GM18499 (cell line): ENCODE measurements around the gene RGP1.

Source experiments
- ATAC-seq: cut with Tn5 transposase; IDR thresholded peaks from one replicate; pipeline ENCODE4 v1.9.1; 2021; ENCODE audit warnings: moderate number of reproducible peaks; ENCODE audit not compliant: insufficient read depth, unreplicated experiment

Gene RGP1, protein sequence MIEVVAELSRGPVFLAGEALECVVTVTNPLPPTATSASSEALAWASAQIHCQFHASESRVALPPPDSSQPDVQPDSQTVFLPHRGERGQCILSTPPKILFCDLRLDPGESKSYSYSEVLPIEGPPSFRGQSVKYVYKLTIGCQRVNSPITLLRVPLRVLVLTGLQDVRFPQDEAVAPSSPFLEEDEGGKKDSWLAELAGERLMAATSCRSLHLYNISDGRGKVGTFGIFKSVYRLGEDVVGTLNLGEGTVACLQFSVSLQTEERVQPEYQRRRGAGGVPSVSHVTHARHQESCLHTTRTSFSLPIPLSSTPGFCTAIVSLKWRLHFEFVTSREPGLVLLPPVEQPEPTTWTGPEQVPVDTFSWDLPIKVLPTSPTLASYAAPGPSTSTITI

DNA sequence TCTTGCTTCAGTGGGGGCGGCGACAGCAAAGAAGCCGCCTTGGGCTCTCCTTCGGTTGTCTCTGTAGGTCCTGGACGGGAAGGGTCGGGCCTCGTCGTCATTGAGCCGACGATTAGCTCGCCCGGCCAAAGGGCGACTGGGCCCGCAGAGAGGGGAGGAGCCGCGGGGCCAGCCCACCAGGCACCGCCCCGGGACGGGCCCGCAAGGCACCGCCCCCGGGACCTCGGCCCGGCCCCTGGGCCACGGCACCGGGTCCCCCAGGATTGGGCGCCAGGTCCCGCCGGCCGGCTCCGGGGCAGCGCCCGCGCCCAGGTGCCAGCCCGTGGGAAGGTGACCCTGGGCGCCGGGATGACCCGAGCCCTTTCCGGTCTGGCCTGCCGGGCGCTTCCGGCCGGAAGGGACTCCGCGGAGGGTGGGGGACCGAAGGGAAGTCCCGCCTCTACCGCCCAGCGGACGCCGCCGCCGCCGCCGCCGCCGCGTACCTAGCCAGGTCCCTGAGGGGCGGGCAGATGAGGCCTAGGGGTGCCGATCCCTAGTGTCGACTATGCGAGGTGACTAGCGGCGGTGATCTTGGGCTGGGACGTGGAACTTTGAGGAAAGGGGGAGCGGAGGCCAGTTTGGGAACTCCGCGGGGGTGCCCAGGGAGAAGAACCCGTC, at the start of gene RGP1, which contains the start of gene GBA2:
RGP1 (plus strand) TSS at position 430 of the 657 bp plus-strand sequence. CDS start 469 bp downstream, outside the sequence.
GBA2 (minus strand) TSS at position 371 of the 657 bp plus-strand sequence. CDS start 524 bp downstream, outside the sequence.
- no peak for ATAC-seq

DNA sequence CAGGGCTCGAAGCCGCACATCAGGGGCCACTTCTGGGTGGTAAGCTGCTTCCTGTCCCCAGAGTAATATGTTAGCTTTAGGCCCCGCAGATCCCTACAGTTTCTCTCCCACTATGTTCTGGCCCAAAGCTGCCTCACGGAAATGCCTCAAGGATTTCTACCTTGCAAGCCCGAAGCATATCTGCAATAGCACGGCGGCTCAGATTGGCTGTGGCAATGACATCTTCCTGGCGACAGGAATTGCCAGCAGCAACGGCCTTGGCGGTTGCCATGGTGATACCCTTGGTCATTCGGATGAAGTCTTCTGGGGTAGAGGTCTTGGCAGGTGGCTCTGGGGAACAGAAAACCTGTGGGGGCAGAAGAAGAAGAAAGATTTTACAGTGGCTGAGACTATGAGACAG, 49.1 kb upstream of the RGP1 start:
- no peak for ATAC-seq

DNA sequence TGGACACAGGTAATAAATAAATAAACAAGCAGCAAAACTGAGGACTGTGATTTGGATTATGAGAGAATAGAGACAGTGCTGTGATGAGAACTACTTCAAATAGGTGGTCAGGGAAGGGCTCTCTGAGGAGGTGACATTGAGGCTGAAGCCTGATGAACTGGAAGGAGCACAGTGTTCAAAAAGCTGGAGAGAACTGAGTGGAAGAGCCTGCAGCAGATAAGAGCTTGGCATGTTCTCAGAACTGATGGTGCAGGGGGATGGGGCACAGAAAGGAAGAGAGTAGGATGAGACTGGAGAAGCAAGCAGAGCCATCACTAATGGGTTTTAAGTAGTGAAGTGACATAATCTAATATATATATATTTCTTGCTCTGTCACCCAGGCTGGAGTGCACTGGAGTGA, 48.1 kb upstream of the RGP1 start:
- ATAC-seq, result no peak

DNA sequence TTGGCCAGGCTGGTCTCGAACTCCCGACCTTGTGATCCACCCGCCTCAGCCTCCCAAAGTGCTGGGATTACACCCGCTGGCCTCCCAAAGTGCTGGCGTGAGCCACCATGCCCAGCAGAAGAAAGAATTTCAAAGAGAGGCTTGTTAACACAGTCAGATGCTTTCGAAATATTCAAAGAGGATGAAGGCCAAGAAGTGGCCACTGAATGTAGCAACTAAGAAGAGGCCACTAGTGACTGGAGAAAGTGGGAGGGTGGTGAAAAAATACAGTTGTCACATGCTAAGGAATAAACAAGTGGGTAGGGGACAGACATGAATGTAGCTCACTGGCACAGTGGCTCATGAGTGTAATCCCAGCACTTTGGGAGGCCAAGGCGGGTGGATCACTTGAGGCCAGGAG, 46.4 kb upstream of the RGP1 start:
- no peak for ATAC-seq

DNA sequence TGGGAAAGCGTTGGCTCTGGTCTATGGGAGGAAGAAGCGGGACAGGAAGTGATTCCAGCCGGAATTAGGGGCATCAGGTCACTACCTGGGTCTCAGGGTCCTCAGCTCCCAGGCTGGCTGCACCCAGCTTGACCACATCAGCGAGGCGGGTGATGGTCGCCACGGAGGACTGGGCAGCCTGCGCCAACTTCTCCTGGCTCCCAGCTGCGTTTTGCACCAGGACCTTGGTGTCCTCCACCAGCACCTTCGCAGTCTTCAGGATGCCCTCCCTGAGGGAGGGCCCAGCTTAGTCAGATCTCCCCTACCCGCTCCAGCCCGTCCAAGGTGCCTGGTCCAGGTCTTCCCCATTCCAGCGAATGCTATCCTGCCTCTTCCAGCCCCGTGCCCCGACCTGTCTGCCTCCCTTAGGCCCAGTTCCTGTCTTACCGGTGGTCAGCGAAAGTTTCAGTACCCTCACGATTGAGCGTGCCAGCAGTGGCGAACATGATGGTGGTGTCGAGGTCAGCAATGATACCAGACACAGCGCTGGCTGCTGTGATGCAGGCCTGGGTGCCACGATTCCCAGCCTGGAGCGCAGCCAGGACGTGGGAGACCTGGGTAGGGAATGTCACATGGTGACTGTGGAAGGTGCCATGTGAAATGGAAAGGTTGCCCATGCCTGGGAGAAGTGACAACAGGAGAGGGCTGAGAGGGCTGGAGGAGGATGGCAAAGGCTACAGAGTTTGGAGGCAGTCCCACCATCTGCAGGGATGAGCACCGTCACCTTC, 45.0 kb upstream of the RGP1 start:
- ATAC-seq, result no peak

DNA sequence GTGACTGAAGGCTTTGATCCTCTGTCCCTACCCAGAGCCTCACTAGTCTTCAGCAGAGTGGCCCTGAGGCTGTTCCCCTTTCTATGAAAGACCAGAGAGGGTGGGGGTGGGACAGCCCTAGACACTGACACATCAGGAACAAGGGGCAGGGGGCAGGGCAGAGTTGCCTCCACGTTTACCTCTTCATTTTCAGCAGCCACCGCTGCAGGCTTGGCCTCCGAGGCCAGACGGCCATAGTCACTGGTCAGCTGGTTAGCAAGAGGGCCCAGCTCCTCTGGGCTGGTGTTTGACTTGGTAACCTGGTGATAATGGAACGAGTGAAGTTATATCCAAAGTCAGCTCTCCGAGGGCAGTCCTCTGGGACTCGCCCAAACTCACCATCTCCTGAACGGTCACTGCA, 43.7 kb upstream of the RGP1 start:
- no peak for ATAC-seq

DNA sequence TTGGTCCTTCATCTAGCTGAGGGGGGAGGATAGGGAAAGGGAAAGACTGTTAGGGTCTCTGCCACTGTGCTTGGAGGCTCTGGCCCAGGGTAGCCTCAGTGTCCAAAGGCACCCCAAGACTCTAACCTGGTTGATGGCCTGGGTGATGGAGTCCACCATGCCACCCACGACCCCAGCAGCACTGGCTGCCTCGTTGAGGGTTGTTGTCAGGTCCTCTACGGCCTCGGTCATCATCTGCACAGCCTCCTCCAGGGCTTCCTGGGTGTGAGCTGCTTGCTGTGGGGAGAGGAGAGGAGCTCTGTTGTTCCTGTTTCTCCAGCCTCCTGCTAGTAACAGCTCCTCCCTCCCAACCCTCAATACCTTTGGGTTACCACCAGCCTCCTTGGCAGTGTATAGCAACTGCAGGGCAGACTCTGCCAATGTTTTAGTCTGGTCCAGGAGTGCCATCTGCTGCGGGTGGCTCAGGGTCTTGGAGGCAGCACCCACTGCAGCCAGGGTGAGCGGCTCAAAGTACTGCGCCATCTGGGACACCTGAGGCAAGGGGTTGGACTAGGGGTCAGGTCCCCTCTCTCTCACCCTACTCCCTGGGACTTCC, 43.2 kb upstream of the RGP1 start:
- no peak for ATAC-seq

DNA sequence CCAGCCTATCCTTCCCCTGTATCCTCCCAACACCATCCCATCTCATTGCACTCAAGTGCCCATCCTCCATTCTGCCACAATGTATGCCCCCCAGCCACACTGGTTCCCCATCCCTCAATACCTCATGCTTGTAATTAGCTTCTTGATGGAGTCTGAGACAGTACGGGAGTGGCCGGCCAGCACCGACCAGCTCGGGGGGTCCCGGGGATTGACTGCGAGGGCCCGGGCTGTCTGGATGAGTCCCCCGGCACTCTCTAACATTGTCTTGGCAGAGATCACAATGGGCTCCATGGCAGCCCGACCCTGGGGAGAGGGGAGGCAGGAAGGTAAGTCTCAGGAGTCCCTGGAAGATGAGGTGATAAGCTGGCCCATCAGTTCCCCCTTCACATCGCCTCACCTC, 42.1 kb upstream of the RGP1 start:
- ATAC-seq, result no peak

DNA sequence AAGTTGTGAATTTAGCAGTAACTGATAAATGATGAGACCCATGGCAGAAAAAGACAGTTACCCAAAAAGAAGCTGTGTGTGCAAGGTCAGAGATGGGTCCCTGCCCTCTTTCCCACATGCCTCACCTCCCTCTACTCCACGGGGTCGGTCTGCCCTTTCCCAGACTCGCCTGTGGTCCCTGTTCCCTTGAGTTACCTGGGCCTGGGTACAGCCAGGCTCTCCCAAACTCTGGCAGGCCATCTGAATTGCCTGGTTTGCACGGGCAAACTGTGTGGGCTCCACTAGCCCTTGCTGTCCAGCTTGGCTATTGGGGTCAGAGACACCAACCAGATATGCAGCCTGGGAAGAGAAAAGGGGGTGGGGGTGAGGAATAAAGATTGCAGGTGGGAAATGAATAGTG, 40.9 kb upstream of the RGP1 start:
- no peak for ATAC-seq

DNA sequence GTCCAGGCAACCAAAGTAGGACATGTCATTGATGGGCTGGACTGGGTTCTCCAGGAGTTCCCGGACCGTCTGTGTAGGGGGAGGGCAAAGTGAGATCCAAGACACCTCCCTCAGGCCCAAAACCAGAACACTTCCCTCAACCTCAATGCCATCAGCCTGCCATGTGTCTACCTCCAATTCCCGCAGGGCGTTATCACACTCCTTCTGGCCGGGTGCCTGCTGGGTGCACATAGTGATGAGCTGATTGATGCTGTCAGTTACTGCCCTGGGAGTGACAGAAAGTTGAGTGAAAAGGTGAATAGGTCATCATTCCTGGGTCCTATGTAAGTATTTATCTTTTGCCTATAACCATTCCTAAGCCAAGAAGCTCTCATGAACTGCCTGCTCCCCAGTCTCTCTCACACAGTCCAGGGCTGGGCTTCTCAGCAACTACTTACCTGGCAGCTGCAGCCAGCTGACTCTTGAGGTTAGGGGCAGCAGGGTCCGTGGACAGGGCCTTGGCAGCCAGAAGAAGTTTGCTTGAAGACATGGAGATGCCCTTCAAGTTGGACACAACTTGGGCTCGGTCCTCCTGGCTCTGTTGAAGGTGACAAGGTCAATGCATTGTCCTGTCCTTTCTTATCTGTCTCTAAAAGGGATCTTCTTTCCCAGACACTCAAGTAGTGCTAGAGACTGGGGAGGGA, 38.1 kb upstream of the RGP1 start:
- ATAC-seq, result no peak

DNA sequence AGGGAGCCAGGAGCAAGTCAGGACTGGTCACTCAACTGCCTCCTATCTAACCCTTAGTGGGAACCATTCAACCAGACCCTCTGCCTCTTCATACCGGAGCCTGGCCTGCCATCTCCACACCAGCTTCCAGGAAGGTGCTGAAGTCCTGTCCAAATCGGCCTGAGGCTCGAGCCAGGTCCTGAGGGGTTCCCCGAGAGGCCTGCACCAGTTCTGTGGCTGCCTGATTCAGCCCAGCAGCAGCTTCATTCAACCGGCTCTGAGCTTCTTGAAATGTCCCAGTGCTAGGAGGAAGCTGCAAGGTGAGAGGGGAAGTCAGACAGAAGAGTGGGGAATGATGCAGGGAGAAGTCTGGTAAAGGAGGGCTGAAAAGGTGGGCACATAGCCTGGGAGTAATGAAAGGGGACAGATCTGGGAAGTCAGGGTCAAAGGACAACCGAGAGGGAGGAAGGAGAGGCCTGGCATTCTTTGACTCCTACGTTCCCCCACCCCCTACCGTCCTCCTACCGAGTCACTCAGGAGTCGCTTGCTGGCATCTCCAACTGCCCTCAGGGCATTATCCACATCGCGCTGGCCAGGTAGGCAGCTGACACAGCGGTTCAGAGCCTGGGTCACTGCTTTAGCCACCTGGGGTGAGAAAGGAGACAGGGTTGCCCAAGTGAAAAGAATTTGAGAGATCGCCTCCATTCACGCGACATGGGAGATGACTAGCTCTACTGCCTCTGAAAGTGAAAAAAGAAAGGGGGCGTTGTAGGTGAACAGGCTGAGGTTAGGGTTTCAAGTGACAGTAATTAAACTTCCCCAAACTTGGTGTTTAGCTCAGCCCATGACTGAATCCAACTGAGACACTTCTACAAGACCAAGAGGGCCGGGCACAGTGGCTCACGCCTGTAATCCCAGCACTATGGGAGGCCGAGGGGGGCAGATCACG, 37.3 kb upstream of the RGP1 start:
- ATAC-seq, result no peak

DNA sequence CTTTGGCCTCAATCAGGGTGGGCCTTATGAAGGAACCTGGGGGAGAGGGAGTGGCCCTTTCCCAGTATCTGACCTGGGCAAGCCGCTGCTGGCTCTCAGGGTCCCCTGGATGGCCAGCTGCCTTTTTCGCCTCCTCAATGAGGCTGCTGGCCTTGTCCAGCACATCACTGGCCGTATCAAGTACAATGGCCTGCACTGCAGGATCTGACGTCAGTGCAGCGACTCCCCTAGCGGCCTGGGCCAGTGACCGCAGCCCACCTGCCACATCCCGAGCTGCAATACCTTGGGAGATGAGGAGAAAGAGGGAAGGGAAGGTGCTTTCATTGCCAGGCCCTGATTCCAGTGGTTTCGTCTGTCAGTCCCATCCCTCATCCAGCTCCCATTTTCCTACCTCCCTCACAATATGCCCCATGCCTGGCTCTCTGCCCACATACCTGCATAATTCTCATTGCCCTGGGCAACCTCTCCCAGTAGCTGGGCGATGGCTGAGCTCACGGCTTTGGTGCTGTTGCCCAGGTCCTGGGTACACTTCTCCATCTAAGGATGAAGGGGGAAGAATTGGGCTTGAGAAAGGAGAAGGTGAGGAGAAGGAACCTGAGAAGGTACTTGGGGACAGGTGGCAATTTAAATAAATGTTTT, 36.2 kb upstream of the RGP1 start:
- no peak for ATAC-seq

DNA sequence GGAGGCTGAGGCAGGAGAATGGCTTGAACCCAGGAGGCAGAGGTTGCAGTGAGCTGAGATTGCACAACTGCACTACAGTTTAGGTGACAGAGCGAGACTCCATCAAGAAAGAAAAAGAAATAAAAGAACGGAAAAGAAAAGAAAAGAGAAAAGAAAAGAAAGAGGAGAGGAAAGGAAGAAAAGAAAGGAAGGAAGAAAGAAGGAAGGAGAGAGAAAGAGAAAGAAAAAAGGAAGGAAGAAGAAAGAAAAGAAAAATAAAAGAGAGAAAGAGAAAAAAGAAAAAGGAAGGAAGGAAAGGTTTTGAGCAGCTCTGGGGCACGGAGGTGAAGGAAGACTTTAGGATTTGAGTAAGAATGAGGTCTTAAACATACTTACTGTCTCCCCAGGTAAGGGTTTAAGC, 35.5 kb upstream of the RGP1 start:
- no peak for ATAC-seq

DNA sequence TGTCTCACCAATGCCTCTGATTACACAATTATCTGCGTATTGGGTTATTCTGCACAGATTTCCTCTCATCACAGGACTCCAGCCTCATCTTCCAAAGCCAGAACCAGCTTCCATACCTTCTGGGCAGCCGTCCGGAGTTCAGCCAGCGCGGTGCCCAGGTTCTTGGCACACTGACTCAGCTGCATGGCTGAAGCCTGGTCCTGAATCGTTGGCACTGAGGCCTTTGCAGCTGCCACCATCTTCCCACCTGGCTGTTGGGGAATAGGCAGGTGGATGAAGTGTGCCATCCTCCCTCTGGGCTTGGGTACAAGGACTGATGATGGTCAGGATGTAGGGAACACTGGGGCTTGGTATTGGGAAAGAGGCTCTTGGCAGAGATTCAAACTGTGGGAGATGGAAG, 35.0 kb upstream of the RGP1 start:
- no peak for ATAC-seq

DNA sequence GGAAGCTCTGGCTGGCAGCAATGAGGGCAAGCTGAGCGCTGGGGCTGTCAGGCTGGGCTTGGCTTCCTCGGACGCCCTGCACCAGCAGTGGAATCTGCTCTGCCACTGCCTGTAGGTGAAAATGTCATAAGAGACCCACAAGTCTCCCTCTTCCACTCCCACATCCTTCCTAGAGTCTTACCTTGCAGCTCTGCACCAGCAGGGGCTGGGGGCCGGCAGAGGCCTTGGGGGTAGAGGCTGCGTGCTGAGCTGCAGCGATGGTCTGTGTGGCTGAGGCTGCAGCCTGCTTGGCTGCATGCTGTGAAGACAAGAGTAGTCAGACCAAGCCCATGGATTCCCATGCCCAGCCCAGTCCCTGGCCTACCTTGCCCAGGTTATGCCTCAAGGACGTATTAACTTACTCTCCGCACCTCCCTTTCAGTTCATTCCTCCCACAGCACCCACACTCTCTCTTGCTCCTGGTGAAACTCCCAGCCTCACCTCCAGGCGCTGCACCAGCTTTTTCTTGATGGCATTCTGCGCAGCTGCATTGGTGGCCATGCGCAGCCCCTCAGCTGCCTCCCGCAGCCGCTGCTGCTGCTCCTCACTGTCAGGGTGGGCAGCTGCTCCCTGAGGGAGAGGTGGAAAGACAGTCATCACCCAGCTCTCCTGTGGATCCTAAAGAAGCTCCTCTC, 34.4 kb upstream of the RGP1 start:
- no peak for ATAC-seq

DNA sequence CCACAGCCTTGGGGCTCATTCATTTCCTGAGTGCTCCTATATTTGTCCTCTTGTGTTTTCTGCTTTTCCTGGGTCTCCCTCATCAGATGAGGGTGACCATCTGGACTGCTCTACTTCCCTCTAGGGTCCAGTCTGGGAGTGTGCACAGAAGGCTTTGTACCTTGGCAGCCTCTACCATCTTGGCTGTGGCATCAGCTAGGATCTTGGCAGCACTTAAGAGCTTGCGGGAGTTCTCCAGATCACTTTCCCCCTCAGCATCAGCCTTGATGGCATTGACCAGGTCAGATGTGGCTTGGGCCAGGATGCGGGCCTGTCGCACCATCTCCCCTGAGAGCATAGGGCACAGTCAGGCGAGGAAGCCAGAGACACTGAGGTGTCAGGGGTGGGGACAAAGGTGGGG, 32.9 kb upstream of the RGP1 start:
- ATAC-seq, result no peak

DNA sequence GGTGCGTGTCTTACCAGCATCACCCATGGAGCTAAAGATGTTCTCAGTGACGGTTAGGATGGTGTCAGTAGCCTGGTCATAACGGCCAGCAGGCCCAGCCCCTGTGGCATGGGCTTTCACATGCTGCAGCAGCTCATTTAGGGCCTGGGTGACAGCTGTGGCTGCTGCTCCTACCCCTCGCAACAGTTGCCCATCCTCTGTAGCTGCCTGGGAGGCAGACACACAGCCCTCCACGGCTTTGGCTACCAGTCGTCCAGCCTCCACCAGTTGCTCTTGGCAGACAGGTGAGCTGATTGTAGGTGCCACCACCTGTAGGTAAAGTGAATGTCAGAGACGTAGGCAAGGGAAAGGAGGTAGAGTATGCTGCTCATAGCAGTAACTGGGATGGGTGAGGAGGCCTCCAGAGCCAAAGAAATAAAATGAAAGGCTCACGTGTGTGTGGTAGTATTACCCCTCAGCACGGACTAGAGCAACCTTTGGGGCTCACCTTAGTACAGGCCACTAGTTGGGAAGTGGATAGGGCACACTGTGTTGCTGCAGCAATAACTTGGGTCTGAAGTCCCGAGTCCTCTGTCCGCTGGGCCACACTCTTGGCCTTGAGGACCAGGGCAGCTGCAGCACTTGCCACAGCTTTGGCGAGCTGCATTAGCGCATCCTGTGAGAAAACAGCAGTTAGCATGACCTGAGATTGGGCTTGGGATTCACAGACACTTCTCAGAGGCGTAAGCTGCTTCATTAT, 31.8 kb upstream of the RGP1 start:
- ATAC-seq, result no peak
